Esophagus mucosa (tissue), 1 donor: ENCODE results near the gene TMEM52. TPM values are rescaled to one million over a fixed set of nuclear protein-coding genes. Genes with fewer than 3 reads are reported as not detected.
A peak's percentile ranks its signal among the peaks of the same experiment; 100 is the strongest.
"Not testable (repeated sequence)": the region's sequence is repeated elsewhere in the genome, so short reads cannot be mapped to it uniquely, and the experiment has no call there.

ENCODE experiments used
- ATAC-seq: fragments of 200-7000 bp; cut with Tn5 transposase; one replicate; pipeline ENCODE4 v1.9.1; 2020
- total RNA-seq: library from RNA; stranded (reverse); gene quantifications from one replicate; pipeline ENCODE4 v1.2.4, GENCODE V29; 2023
- donor health status: DM: yes; HTN: yes; CAD: no.

Gene TMEM52
- total RNA-seq, 1 donor from 2014 or later: 0.32 TPM

GRCh38 chr1:1893291-1893985 is 25.6 kb downstream of the TMEM52 start:
- no peak for ATAC-seq

GRCh38 chr1:1892763-1893120 is 26.3 kb downstream of the TMEM52 start:
- no peak for ATAC-seq

GRCh38 chr1:1892079-1892762 is 26.9 kb downstream of the TMEM52 start:
- ATAC-seq: peak; percentile 43

- peak; percentile 45 for ATAC-seq
These were observed 27.6 kb downstream of the TMEM52 start for GRCh38 chr1:1891349-1892078.

- peak; percentile 82 for ATAC-seq
These were observed 28.4 kb downstream of the TMEM52 start, which contains the start of gene GNB1 for GRCh38 chr1:1890506-1891348. TSS of gene GNB1 (minus strand) at chr1:1891087. CDS start at chr1:1825453, 65,634 bp downstream.

GRCh38 chr1:1889847-1890505 is 29.1 kb downstream of the TMEM52 start:
- ATAC-seq: peak; percentile 12

GRCh38 chr1:1889090-1889750 is 29.9 kb downstream of the TMEM52 start:
- ATAC-seq: no peak

GRCh38 chr1:1883890-1884289 is 35.2 kb downstream of the TMEM52 start:
- ATAC-seq: not testable (repeated sequence)

- no peak for ATAC-seq
These were observed 35.8 kb downstream of the TMEM52 start for GRCh38 chr1:1883092-1883873.

- no peak for ATAC-seq
These were observed 37.4 kb downstream of the TMEM52 start for GRCh38 chr1:1881727-1882126.

GRCh38 chr1:1880617-1881312 is 38.3 kb downstream of the TMEM52 start:
- no peak for ATAC-seq

- ATAC-seq: no peak
These were observed 39.1 kb downstream of the TMEM52 start for GRCh38 chr1:1879942-1880341.

- no peak for ATAC-seq
These were observed 41.1 kb downstream of the TMEM52 start for GRCh38 chr1:1877865-1878436.

GRCh38 chr1:1876335-1876930 is 42.6 kb downstream of the TMEM52 start:
- no peak for ATAC-seq

GRCh38 chr1:1875932-1876331 is 43.1 kb downstream of the TMEM52 start:
- ATAC-seq: no peak

GRCh38 chr1:1874901-1875300 is 44.2 kb downstream of the TMEM52 start:
- ATAC-seq: no peak

GRCh38 chr1:1873186-1873585 is 45.9 kb downstream of the TMEM52 start:
- no peak for ATAC-seq

GRCh38 chr1:1872329-1872994 is 46.6 kb downstream of the TMEM52 start:
- ATAC-seq: no peak

- ATAC-seq: no peak
These were observed 49.6 kb downstream of the TMEM52 start for GRCh38 chr1:1869469-1869868.
